OCI-LY7 (cell line): ENCODE results near the gene DUOXA2. TPM values are rescaled to one million over a fixed set of nuclear protein-coding genes. Genes with fewer than 3 reads are reported as not detected.

Source experiments
- BruUV-seq: library from RNA; stranded (reverse); fragments of 400-500 nt; replicated peaks from 2 replicates; lab custom pipeline; 2021; lab: Mats Ljungman, UMichigan
- CTCF ChIA-PET: fragments of 300-600 bp; sonication (Branson Sonifier 250); formaldehyde crosslinking; loops from one replicate; lab custom pipeline; 2022; ENCODE audit warnings: antibody characterized with exemption; ENCODE audit not compliant: unreplicated experiment; lab: Charles Lee
- POLR2A ChIA-PET: fragments of 300-600 bp; sonication (Branson Sonifier 250); formaldehyde crosslinking; loops from one replicate; lab custom pipeline; 2022; ENCODE audit warnings: antibody characterized with exemption; lab: Charles Lee
- DNase-seq: peaks from one replicate; pipeline ENCODE4 v3.0.0-alpha.2; 2015; ENCODE audit warnings: low spot score
- H2AFZ ChIP-seq: fragments of 200-600 bp; sonication (generic), shearing (Covaris generic); 2 replicates; pipeline ENCODE4 v1.6.1; 2014; ENCODE audit warnings: mild to moderate bottlenecking, antibody characterized with exemption, low read length, moderate library complexity
- H3K27ac ChIP-seq: fragments of 200-600 bp; sonication (generic); 2 replicates; pipeline ENCODE4 v1.5.1; 2014; ENCODE audit warnings: mixed run types, low read depth, mild to moderate bottlenecking, moderate library complexity, low read length, inconsistent platforms; ENCODE audit not compliant: poor library complexity, severe bottlenecking
- H3K36me3 ChIP-seq: fragments of 200-600 bp; sonication (generic); 2 replicates; pipeline ENCODE4 v1.6.1; 2014; ENCODE audit warnings: mild to moderate bottlenecking, antibody characterized with exemption, low read length, moderate library complexity, mixed read lengths; ENCODE audit not compliant: insufficient read depth
- H3K4me1 ChIP-seq: fragments of 200-600 bp; sonication (generic); 2 replicates; pipeline ENCODE4 v1.5.1; 2014; ENCODE audit warnings: mild to moderate bottlenecking, low read length; ENCODE audit not compliant: insufficient read depth, poor library complexity, severe bottlenecking
- H3K4me2 ChIP-seq: fragments of 200-600 bp; sonication (generic); 2 replicates; pipeline ENCODE4 v1.6.1; 2014; ENCODE audit warnings: mild to moderate bottlenecking, low read length
- H3K4me3 ChIP-seq: fragments of 200-600 bp; sonication (generic); 2 replicates; pipeline ENCODE4 v1.5.1; 2014; ENCODE audit warnings: mild to moderate bottlenecking, low read depth, low read length; ENCODE audit not compliant: poor library complexity, severe bottlenecking
- H3K79me2 ChIP-seq: fragments of 200-600 bp; sonication (generic); 2 replicates; pipeline ENCODE4 v1.6.1; 2016; ENCODE audit warnings: low read depth, mild to moderate bottlenecking, low read length, moderate library complexity, mixed read lengths; ENCODE audit not compliant: insufficient read depth
- H3K9me2 ChIP-seq: fragments of 200-600 bp; sonication (generic); 2 replicates; pipeline ENCODE4 v1.6.1; 2016; ENCODE audit warnings: mild to moderate bottlenecking, low read length, mixed read lengths; ENCODE audit not compliant: insufficient read depth
- H3K9me3 ChIP-seq: fragments of 200-600 bp; sonication (generic); 2 replicates; pipeline ENCODE4 v1.6.1; 2014; ENCODE audit warnings: mild to moderate bottlenecking, mixed run types, low read length, mixed read lengths
- H4K20me1 ChIP-seq: fragments of 200-600 bp; sonication (generic); 2 replicates; pipeline ENCODE4 v1.6.1; 2014; ENCODE audit warnings: mild to moderate bottlenecking, antibody characterized with exemption, low read length, moderate library complexity, mixed read lengths; ENCODE audit not compliant: insufficient read depth
- EZH2phosphoT487 ChIP-seq: fragments of 200-600 bp; sonication (generic); IDR thresholded peaks from 2 replicates; pipeline ENCODE4 v1.6.1; 2018; ENCODE audit warnings: low read depth, borderline replicate concordance, mild to moderate bottlenecking, mixed run types, antibody characterized with exemption, low read length, moderate library complexity, mixed read lengths
- intact Hi-C: fragments of 100-400 bp; cut with micrococcal nuclease; formaldehyde crosslinking; loops from one replicate; pipeline ENCODE4 v1.10.0; 2022; ENCODE audit not compliant: unreplicated experiment
- total RNA-seq, 2 experiments: library from RNA; depleted of rRNA in 1 of 2; stranded (reverse); fragments of >200 nt in 1 of 2; shearing (Covaris generic) in 1 of 2; gene quantifications; 2 replicates each; pipeline ENCODE4 v1.2.3, GENCODE V29; 2014 to 2022
- TF ChIP-seq, protein P1 (sequence below): fragments of 200-600 bp; sonication (generic); conservative IDR thresholded peaks from 2 replicates; pipeline ENCODE4 v1.5.1; 2014; ENCODE audit warnings: mild to moderate bottlenecking, antibody characterized with exemption, low read length, moderate library complexity, mixed read lengths

DUOXA2 gene
- total RNA-seq, 2 experiments from 2014 or later: not detected

DNA sequence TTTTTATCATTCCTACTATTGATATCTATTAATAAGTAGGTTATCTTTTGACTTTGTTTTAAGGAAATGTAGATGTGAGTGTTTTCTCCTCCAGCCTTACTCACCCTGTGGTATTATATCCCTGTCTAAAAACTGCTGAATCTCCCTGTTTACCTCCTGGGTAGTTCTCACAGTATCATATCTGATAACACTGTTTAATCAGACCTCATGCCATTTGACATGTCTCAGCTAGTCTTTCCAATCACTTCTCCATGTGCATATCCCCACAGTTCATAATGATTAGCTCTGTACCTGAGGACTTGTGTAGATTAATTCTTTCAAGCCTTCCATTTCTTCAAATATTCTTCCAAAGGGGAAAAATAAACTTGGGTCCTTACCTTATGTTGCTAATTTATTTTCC, 30.9 kb upstream of the DUOXA2 start:
- no peak for TF ChIP-seq EZH2phosphoT487
- TF ChIP-seq, protein P1, sequence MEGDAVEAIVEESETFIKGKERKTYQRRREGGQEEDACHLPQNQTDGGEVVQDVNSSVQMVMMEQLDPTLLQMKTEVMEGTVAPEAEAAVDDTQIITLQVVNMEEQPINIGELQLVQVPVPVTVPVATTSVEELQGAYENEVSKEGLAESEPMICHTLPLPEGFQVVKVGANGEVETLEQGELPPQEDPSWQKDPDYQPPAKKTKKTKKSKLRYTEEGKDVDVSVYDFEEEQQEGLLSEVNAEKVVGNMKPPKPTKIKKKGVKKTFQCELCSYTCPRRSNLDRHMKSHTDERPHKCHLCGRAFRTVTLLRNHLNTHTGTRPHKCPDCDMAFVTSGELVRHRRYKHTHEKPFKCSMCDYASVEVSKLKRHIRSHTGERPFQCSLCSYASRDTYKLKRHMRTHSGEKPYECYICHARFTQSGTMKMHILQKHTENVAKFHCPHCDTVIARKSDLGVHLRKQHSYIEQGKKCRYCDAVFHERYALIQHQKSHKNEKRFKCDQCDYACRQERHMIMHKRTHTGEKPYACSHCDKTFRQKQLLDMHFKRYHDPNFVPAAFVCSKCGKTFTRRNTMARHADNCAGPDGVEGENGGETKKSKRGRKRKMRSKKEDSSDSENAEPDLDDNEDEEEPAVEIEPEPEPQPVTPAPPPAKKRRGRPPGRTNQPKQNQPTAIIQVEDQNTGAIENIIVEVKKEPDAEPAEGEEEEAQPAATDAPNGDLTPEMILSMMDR: no peak
- H3K27ac ChIP-seq: no peak overlapping the region
- ChIA-PET CTCF (no interaction called here), POLR2A (no interaction called here)
- H3K79me2 ChIP-seq: no peaks in the 10 kb centered on the region
- DNase-seq: no peak
- H3K4me1 ChIP-seq: no peaks in the 10 kb centered on the region
- no peaks in the 10 kb centered on the region for H3K36me3 ChIP-seq
- H3K4me2 ChIP-seq: no peak overlapping the region
- H3K9me2 ChIP-seq: no peaks in the 10 kb centered on the region
- no peak overlapping the region for H3K4me3 ChIP-seq
- intact Hi-C loops: no loop called here
- no peak overlapping the region for H2AFZ ChIP-seq
- H3K9me3 ChIP-seq: no peaks in the 10 kb centered on the region
- BruUV-seq: no TSS peak
- H4K20me1 ChIP-seq: no peaks in the 10 kb centered on the region

DNA sequence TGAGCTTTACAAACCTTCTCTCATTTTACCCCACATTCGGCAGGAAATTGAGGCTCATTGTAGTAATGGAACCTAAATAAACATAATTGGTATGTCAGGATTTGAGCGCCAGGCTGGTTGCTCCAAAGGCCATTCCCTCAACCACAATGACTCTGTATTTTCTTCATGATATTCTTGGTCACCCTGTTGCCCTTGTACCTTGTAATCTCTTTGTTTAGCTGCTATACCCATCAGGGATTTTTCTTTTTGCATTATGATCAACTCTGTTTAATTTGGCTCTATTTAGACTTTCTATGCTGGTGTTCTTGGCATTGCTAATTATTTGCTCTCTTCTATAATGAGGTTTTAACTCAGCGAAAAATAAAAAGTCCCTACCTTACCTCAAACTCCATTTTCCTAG, 30.0 kb upstream of the DUOXA2 start:
- TF ChIP-seq, protein P1: no peak
- no peak for TF ChIP-seq EZH2phosphoT487
- no peak overlapping the region for H2AFZ ChIP-seq
- no peaks in the 10 kb centered on the region for H3K9me3 ChIP-seq
- H4K20me1 ChIP-seq: no peaks in the 10 kb centered on the region
- no peak overlapping the region for H3K4me2 ChIP-seq
- H3K9me2 ChIP-seq: no peaks in the 10 kb centered on the region
- intact Hi-C loops: no loop called here
- H3K4me3 ChIP-seq: no peak overlapping the region
- no peaks in the 10 kb centered on the region for H3K4me1 ChIP-seq
- BruUV-seq: no TSS peak
- CTCF ChIA-PET: no interaction called here
- POLR2A ChIA-PET: no interaction called here
- no peak overlapping the region for H3K27ac ChIP-seq
- no peaks in the 10 kb centered on the region for H3K79me2 ChIP-seq
- no peak for DNase-seq
- no peaks in the 10 kb centered on the region for H3K36me3 ChIP-seq

DNA sequence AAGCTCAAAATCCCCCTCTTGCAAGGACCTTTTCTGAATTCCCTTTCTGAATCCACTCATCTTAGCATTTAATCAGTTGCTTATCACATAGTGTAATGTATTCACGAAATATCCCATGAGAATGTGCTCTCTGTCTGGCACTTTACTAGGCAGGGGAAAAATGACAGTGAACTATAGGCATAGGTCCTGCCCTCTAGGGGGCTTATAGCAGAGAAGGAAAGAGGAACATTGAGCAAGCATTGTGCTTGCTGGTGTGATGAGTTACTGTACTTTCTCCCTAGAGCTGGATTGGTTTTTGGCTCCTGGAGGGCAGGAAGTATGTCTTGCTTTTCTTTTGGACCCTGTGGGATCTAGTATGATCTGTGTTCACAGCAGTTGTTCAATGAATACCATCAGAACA, 26.6 kb upstream of the DUOXA2 start:
- Histone ChIP-seq H3K9me2 (no peaks in the 10 kb centered on the region), H3K4me1 (no peaks in the 10 kb centered on the region), H3K9me3 (no peaks in the 10 kb centered on the region), H4K20me1 (no peaks in the 10 kb centered on the region), H3K36me3 (no peaks in the 10 kb centered on the region), H3K4me2 (no peak overlapping the region), H3K4me3 (no peak overlapping the region), H3K79me2 (no peaks in the 10 kb centered on the region), H2AFZ (no peak overlapping the region), H3K27ac (no peak overlapping the region)
- CTCF ChIA-PET: no interaction called here
- DNase-seq: peak; percentile 3
- POLR2A ChIA-PET: no interaction called here
- TF ChIP-seq, protein P1: peak; percentile 45
- no peak for TF ChIP-seq EZH2phosphoT487
- BruUV-seq: no TSS peak
- intact Hi-C loops: no loop called here
